ENCODE measurements around the gene PPP1CC.

GRCh38 chr12:110742718-110743570 lies at the start of gene PPP1CC:
- TF ChIP-seq POLR2A (IDR thresholded peaks at IDR 0.05; ENCODE audit: low read depth, low read length) (peak; percentile 75), TAF1 (IDR thresholded peaks at IDR 0.05; ENCODE audit: low read depth, low read length) (peak; percentile 75)
